HTR-8/SVneo (cell line): Measurements from ENCODE around the gene FHL1.
"Not testable (repeated sequence)": the region's sequence is repeated elsewhere in the genome, so short reads cannot be mapped to it uniquely, and the experiment has no call there.

ENCODE experiments used
- DNase-seq: peaks from one replicate; pipeline ENCODE4 v3.0.0; 2011; ENCODE audit warnings: low spot score, mixed read lengths; ENCODE audit not compliant: insufficient read length
- FAIRE-seq: peaks from 2 replicates; lab custom pipeline; 2011; peaks lifted over from hg19 to GRCh38; lab: Jason Lieb, UNC

FHL1 gene

GRCh38 chrX:136143711-136144110 is 3.6 kb upstream of the FHL1 start:
- DNase-seq, result no peak
- FAIRE-seq, result no peak

- FAIRE-seq (no peak), DNase-seq (no peak)
These were observed 569 bp upstream of the FHL1 start for GRCh38 chrX:136146614-136147314.

GRCh38 chrX:136147976-136148375 is 643 bp downstream of the FHL1 start:
- DNase-seq, result no peak
- FAIRE-seq, result no peak

GRCh38 chrX:136148391-136148790 is 1.1 kb downstream of the FHL1 start:
- no peak for FAIRE-seq

GRCh38 chrX:136154998-136155397 is 7.7 kb downstream of the FHL1 start:
- no peak for FAIRE-seq

More at GRCh38 chrX:136148391-136148790, 1.1 kb downstream of the FHL1 start:
- DNase-seq, result no peak

GRCh38 chrX:136156560-136157117 is 9.3 kb downstream of the FHL1 start:
- no peak for FAIRE-seq
- no peak for DNase-seq

More at GRCh38 chrX:136154998-136155397, 7.7 kb downstream of the FHL1 start:
- no peak for DNase-seq

- no peak for DNase-seq
- FAIRE-seq, result no peak
These were observed 9.9 kb downstream of the FHL1 start for GRCh38 chrX:136157187-136157586.

- FAIRE-seq, result no peak
These were observed 11.4 kb downstream of the FHL1 start for GRCh38 chrX:136158685-136159084.

GRCh38 chrX:136159611-136160025 is 12.3 kb downstream of the FHL1 start:
- FAIRE-seq (no peak), DNase-seq (no peak)

More at GRCh38 chrX:136158685-136159084, 11.4 kb downstream of the FHL1 start:
- no peak for DNase-seq

- no peak for FAIRE-seq
- no peak for DNase-seq
These were observed 15.7 kb downstream of the FHL1 start for GRCh38 chrX:136162827-136163570.

GRCh38 chrX:136163689-136164088 is 16.4 kb downstream of the FHL1 start:
- no peak for DNase-seq
- no peak for FAIRE-seq

- FAIRE-seq (no peak), DNase-seq (no peak)
These were observed 18.1 kb downstream of the FHL1 start for GRCh38 chrX:136165406-136165805.

- DNase-seq (no peak), FAIRE-seq (no peak)
These were observed 19.0 kb downstream of the FHL1 start for GRCh38 chrX:136166221-136166855.

- not testable (repeated sequence) for DNase-seq, FAIRE-seq
These were observed 20.7 kb downstream of the FHL1 start for GRCh38 chrX:136167989-136168388.

GRCh38 chrX:136168929-136169735 is 21.8 kb downstream of the FHL1 start:
- DNase-seq, result no peak
- FAIRE-seq, result no peak

- no peak for DNase-seq
- no peak for FAIRE-seq
These were observed 22.9 kb downstream of the FHL1 start for GRCh38 chrX:136170139-136170800.

GRCh38 chrX:136171420-136171819 is 24.1 kb downstream of the FHL1 start:
- FAIRE-seq, result no peak

GRCh38 chrX:136176399-136176825 is 29.1 kb downstream of the FHL1 start:
- FAIRE-seq, result no peak
- no peak for DNase-seq

More at GRCh38 chrX:136171420-136171819, 24.1 kb downstream of the FHL1 start:
- DNase-seq, result no peak

- FAIRE-seq (no peak), DNase-seq (no peak)
These were observed 31.8 kb downstream of the FHL1 start for GRCh38 chrX:136179133-136179532.
